SKM-1 (cell line): ENCODE data around the gene GCNT3.

ENCODE experiments used
- DNase-seq: peaks from one replicate; lab custom pipeline; 2025; ENCODE audit not compliant: unreplicated experiment; lab: John Stamatoyannopoulos, UW

GCNT3 gene

GRCh38 chr15:59611276-59612260, at the start of gene GCNT3:
Gene GCNT3, plus strand, starts transcription at chr15:59611783. Its CDS starts 6,456 bp downstream, at chr15:59618239.
- peak; percentile 54 for DNase-seq

- DNase-seq = no peak
Observed at GRCh38 chr15:59562448-59563186, 49.0 kb upstream of the GCNT3 start.

- no peak for DNase-seq
Observed at GRCh38 chr15:59565299-59565698, 46.3 kb upstream of the GCNT3 start.

- DNase-seq = no peak
Observed at GRCh38 chr15:59567324-59567723, 44.3 kb upstream of the GCNT3 start.

GRCh38 chr15:59569477-59569876, 42.1 kb upstream of the GCNT3 start:
- DNase-seq = no peak

- no peak for DNase-seq
Observed at GRCh38 chr15:59570315-59570714, 41.3 kb upstream of the GCNT3 start.

GRCh38 chr15:59571606-59572005, 40.0 kb upstream of the GCNT3 start:
- DNase-seq = no peak

GRCh38 chr15:59583088-59583487, 28.5 kb upstream of the GCNT3 start:
- DNase-seq = no peak

GRCh38 chr15:59587085-59587826, 24.3 kb upstream of the GCNT3 start:
- DNase-seq = no peak

- no peak for DNase-seq
Observed at GRCh38 chr15:59590027-59590426, 21.6 kb upstream of the GCNT3 start.

GRCh38 chr15:59591356-59591755, 20.2 kb upstream of the GCNT3 start:
- DNase-seq = no peak

- no peak for DNase-seq
Observed at GRCh38 chr15:59594493-59594942, 17.1 kb upstream of the GCNT3 start.

- DNase-seq = no peak
Observed at GRCh38 chr15:59594991-59595390, 16.6 kb upstream of the GCNT3 start.

- DNase-seq = no peak
Observed at GRCh38 chr15:59595434-59595915, 16.1 kb upstream of the GCNT3 start.

GRCh38 chr15:59596640-59597039, 14.9 kb upstream of the GCNT3 start:
- DNase-seq = no peak

- no peak for DNase-seq
Observed at GRCh38 chr15:59598461-59598860, 13.1 kb upstream of the GCNT3 start.

GRCh38 chr15:59605994-59606393, 5.6 kb upstream of the GCNT3 start:
- no peak for DNase-seq

GRCh38 chr15:59609730-59610712, 1.6 kb upstream of the GCNT3 start:
- DNase-seq = no peak

GRCh38 chr15:59614153-59614552, 2.6 kb downstream of the GCNT3 start:
- no peak for DNase-seq

GRCh38 chr15:59615661-59616060, 4.1 kb downstream of the GCNT3 start:
- DNase-seq = no peak
